ENCODE data around the gene SANBR. TPM values are rescaled to one million over a fixed set of nuclear protein-coding genes. Genes with fewer than 3 reads are reported as not detected.

The SANBR gene
- 7.9 TPM for total RNA-seq

DNA sequence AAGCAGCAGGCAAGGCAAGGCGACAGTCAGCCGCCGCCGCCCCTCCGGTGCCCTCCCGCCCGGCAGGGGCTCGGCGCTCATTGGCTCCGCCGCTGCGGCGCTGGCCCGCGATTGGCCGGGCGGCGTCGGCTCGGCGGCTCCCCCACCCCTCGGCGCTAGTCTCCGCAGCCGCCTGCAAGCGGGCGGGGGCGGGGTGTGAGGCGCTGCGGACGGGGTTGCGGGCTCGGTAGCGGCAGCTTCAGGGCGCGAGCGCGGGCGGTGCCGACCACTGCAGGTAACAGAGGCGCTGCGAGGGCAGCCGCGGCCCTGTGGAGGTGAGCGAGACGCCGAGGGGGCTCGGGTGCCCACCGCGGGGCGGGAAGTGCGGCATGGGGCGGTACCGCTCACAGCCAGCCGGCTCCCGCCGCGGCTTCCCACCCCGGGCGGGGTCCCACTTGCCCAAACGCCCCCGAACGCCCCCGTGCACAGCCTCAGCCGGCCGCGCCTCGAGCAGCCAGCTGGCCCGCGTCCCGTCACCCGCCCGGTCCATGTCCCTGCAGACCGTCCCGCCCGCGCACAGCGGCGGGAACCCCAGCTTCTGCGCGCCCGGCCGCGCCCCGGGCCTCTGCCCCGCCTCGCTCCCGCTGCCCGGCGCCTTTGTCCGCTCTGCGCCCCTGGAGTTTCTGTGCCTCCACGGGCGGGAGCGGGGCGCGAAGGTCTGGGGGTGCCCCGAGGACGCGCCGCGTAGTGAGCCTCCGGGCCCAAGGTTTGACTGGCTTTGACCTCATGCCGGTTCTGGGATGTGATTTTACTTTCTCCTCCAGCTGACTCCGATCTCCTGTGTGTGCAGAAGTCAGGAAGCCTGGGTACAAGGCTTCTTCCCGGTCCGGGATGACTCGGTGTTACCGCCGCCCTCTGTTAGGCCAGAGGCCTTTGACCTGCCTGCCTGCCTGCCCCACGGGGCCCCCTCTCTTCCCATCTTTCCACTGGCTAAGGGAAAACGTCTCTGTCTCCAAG is at the start of gene SANBR:
SANBR (plus strand) TSS at position 158 of the 996 bp plus-strand sequence. CDS start 4,480 bp downstream, outside the sequence.
- Histone ChIP-seq H3K4me3 (peak within 1 kb of the TSS; percentile 75 to 83), H3K27ac (peak within 1 kb of the TSS; percentile 83), H3K36me3 (no peaks in the 10 kb centered on the region), H3K27me3 (no peaks in the 10 kb centered on the region), H3K4me1 (no peaks in the 10 kb centered on the region), H3K9me3 (no peaks in the 10 kb centered on the region)
- intact Hi-C loops (cut with DNase I), result loop anchor here (5.0 kb wide), 1 partner anchor 49 kb away; the partner anchor contains the start of genes PEX13 and PUS10
- DNase-seq (ENCODE audit: extremely low spot score in 2 of 2), result peak; percentile 90 to 96
- TF ChIP-seq POLR2A (IDR thresholded peaks at IDR 0.05) (peak in 1 of 2 donors; percentile 13), POLR2AphosphoS5 (IDR thresholded peaks at IDR 0.05; ENCODE audit: insufficient read depth in 1 of 2, low read depth in 1 of 2) (peak in 1 of 2 donors; percentile 42)
- TF ChIP-seq, protein P1, sequence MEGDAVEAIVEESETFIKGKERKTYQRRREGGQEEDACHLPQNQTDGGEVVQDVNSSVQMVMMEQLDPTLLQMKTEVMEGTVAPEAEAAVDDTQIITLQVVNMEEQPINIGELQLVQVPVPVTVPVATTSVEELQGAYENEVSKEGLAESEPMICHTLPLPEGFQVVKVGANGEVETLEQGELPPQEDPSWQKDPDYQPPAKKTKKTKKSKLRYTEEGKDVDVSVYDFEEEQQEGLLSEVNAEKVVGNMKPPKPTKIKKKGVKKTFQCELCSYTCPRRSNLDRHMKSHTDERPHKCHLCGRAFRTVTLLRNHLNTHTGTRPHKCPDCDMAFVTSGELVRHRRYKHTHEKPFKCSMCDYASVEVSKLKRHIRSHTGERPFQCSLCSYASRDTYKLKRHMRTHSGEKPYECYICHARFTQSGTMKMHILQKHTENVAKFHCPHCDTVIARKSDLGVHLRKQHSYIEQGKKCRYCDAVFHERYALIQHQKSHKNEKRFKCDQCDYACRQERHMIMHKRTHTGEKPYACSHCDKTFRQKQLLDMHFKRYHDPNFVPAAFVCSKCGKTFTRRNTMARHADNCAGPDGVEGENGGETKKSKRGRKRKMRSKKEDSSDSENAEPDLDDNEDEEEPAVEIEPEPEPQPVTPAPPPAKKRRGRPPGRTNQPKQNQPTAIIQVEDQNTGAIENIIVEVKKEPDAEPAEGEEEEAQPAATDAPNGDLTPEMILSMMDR (IDR thresholded peaks at IDR 0.05), result peak in 1 of 3 experiments; percentile 38

DNA sequence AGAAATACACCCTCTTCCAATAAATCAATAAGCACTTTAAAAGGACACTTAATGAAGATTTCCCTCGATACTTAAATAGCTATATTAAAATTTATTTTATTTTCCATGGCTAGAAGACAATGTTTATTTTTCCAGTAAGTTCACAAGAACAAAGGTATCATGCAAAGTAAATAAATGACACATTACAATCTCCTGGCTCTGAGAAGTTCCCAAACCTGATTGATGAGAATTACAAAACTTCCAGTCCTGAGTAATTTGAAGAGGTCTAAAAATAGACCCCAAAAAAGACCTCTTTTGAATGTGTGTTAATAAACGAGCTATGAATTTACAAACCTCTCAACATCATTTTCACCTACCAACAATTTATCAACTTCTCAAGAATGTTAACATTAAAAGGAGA is 49.7 kb upstream of the SANBR start:
- no peak for DNase-seq (ENCODE audit: extremely low spot score in 2 of 2)
- H3K27ac ChIP-seq, result peak overlapping the region; percentile 91
- H3K4me1 ChIP-seq, result peaks cover 46% of the 10 kb centered on the region
- intact Hi-C loops (cut with DNase I), result loop anchor here (5.0 kb wide), 1 partner anchor 51 kb away; the partner anchor contains the start of gene SANBR
- H3K4me3 ChIP-seq, result peak overlapping the region; percentile 63 to 94
- H3K9me3 ChIP-seq, result no peaks in the 10 kb centered on the region
- TF ChIP-seq, protein P1 (IDR thresholded peaks at IDR 0.05), result no peak
- TF ChIP-seq POLR2AphosphoS5 (IDR thresholded peaks at IDR 0.05; ENCODE audit: insufficient read depth in 1 of 2, low read depth in 1 of 2) (peak in 1 of 2 donors; percentile 70), POLR2A (IDR thresholded peaks at IDR 0.05) (no peak)
- H3K27me3 ChIP-seq, result no peaks in the 10 kb centered on the region
- peaks cover 0 to 1% of the 10 kb centered on the region in 2 donors for H3K36me3 ChIP-seq

DNA sequence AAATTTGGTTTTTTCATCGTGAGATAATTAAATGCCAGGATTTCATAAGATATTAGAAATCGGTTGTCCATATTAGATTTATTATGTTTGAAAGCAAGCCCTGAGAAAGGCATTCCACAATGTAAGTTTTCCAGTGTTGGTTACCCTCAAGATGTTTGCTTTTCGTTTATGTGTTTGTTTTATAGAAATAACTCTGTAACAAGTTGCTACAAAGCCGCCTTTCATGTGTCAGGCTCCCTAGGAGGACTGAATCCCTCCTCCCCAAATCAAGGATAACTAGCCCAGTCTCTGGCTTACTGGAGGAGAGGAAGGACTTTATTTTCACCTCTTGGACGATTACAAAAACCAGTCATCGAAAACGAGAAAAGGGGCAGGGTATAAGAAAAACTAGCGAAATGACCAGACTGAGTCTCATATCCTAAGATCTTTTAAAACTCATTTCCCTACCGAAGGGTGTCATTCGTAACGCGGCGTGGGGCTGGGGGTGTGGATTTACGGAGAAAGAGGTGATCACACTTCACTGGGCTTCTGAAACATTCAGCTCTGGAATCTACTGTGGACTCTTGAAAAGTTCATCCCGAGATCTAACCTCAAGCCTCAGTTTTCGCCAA is 49.2 kb upstream of the SANBR start:
- peaks cover 0 to 7% of the 10 kb centered on the region in 2 donors for H3K36me3 ChIP-seq
- intact Hi-C loops (cut with DNase I), result loop anchor here (5.0 kb wide), 1 partner anchor 51 kb away; the partner anchor contains the start of gene SANBR
- H3K4me1 ChIP-seq, result peaks cover 51% of the 10 kb centered on the region
- peak in 1 of 2 donors; percentile 86 for DNase-seq (ENCODE audit: extremely low spot score in 2 of 2)
- no peaks in the 10 kb centered on the region for H3K9me3 ChIP-seq
- peak overlapping the region; percentile 91 for H3K27ac ChIP-seq
- H3K27me3 ChIP-seq, result no peaks in the 10 kb centered on the region
- TF ChIP-seq, protein P1 (IDR thresholded peaks at IDR 0.05), result no peak
- TF ChIP-seq POLR2AphosphoS5 (IDR thresholded peaks at IDR 0.05; ENCODE audit: insufficient read depth in 1 of 2, low read depth in 1 of 2), result no peak
- TF ChIP-seq POLR2A (IDR thresholded peaks at IDR 0.05), result no peak
- peak overlapping the region; percentile 63 to 94 for H3K4me3 ChIP-seq

GRCh38 chr2:61017003-61017555 is 48.6 kb upstream of the SANBR start:
- intact Hi-C loops (cut with DNase I), result loop anchor here (5.0 kb wide), 1 partner anchor 50 kb away; the partner anchor contains the start of gene SANBR
- TF ChIP-seq POLR2A (IDR thresholded peaks at IDR 0.05), result no peak
- TF ChIP-seq POLR2AphosphoS5 (IDR thresholded peaks at IDR 0.05; ENCODE audit: insufficient read depth in 1 of 2, low read depth in 1 of 2), result peak in 1 of 2 donors; percentile 63
- peaks cover 0 to 8% of the 10 kb centered on the region in 2 donors for H3K36me3 ChIP-seq
- H3K27ac ChIP-seq, result peak overlapping the region; percentile 91
- H3K9me3 ChIP-seq, result no peaks in the 10 kb centered on the region
- H3K4me3 ChIP-seq, result peak overlapping the region; percentile 63 to 94
- H3K27me3 ChIP-seq, result no peaks in the 10 kb centered on the region
- DNase-seq (ENCODE audit: extremely low spot score in 2 of 2), result peak; percentile 92 to 96
- H3K4me1 ChIP-seq, result peaks cover 52% of the 10 kb centered on the region

Measured in vagina (tissue), 2 donors.